SU-DHL-6 (cell line): Measurements from ENCODE around the gene LCP1.

Experiments used
- H2AFZ ChIP-seq: fragments of 200-600 bp; sonication (generic); 2 replicates; pipeline ENCODE4 v1.6.1; 2014; ENCODE audit warnings: low read depth, mild to moderate bottlenecking, moderate library complexity, mixed read lengths, antibody characterized with exemption, low read length; ENCODE audit not compliant: severe bottlenecking
- H3F3A ChIP-seq: fragments of 200-600 bp; shearing (Covaris generic); 2 replicates; pipeline ENCODE4 v1.6.0; 2016; ENCODE audit warnings: antibody characterized with exemption, mild to moderate bottlenecking; ENCODE audit not compliant: insufficient read depth
- H3K27ac ChIP-seq: fragments of 200-600 bp; sonication (generic); 2 replicates; pipeline ENCODE4 v1.5.1; 2016; ENCODE audit warnings: low read depth, mild to moderate bottlenecking, low read length, moderate library complexity, mixed read lengths
- H3K27me3 ChIP-seq: fragments of 200-600 bp; sonication (generic), shearing (Covaris generic); 2 replicates; pipeline ENCODE4 v1.6.0; 2014; ENCODE audit warnings: mild to moderate bottlenecking, low read length
- H3K36me3 ChIP-seq: fragments of 200-600 bp; sonication (generic); 2 replicates; pipeline ENCODE4 v1.6.1; 2014; ENCODE audit warnings: mild to moderate bottlenecking, low read length, mixed read lengths
- H3K4me2 ChIP-seq: fragments of 300-600, 200-600 bp; shearing (Covaris generic), sonication (generic); 2 replicates; pipeline ENCODE4 v1.6.0; 2014; ENCODE audit warnings: low read length, low read depth, mild to moderate bottlenecking; ENCODE audit not compliant: poor library complexity, severe bottlenecking
- H3K4me3 ChIP-seq: fragments of 200-600 bp; sonication (generic); 2 replicates; pipeline ENCODE4 v1.5.1; 2014; ENCODE audit warnings: antibody characterized with exemption, low read length, mild to moderate bottlenecking, mixed read lengths; ENCODE audit not compliant: insufficient read depth, poor library complexity, severe bottlenecking
- H3K79me2 ChIP-seq: fragments of 200-600 bp; sonication (generic); 2 replicates; pipeline ENCODE4 v1.6.1; 2014; ENCODE audit warnings: mild to moderate bottlenecking, low read length, moderate library complexity; ENCODE audit not compliant: insufficient read depth
- H3K9ac ChIP-seq: fragments of 200-600 bp; sonication (generic); 2 replicates; pipeline ENCODE4 v1.7.0; 2014; ENCODE audit warnings: mild to moderate bottlenecking, low read length
- H3K9me2 ChIP-seq: fragments of 200-600 bp; sonication (generic); replicated peaks from 2 replicates; pipeline ENCODE4 v1.6.1; 2014; ENCODE audit warnings: low read length; ENCODE audit not compliant: insufficient read depth
- H3K9me3 ChIP-seq: fragments of 200-600 bp; sonication (generic); 2 replicates; pipeline ENCODE4 v1.6.1; 2014; ENCODE audit warnings: low read length, mixed read lengths; ENCODE audit not compliant: insufficient read depth
- H4K20me1 ChIP-seq: fragments of 200-600 bp; sonication (generic); 2 replicates; pipeline ENCODE4 v1.6.1; 2014; ENCODE audit warnings: low read depth, mild to moderate bottlenecking, antibody characterized with exemption, low read length, moderate library complexity, mixed read lengths
- CTCF ChIP-seq: fragments of 200-600 bp; sonication (generic); IDR thresholded peaks from one replicate; pipeline ENCODE4 v1.5.1; 2017; ENCODE audit warnings: antibody characterized with exemption, mild to moderate bottlenecking, low read length, moderate library complexity; ENCODE audit not compliant: insufficient read depth, poor library complexity, severe bottlenecking
- EZH2phosphoT487 ChIP-seq: fragments of 200-600 bp; sonication (generic), shearing (Covaris generic); conservative IDR thresholded peaks from 2 replicates; pipeline ENCODE4 v1.6.1; 2018; ENCODE audit warnings: mild to moderate bottlenecking, antibody characterized with exemption, low read length, moderate library complexity, mixed read lengths

LCP1 gene

GRCh38 chr13:46076827-46077226 lies 105.2 kb downstream of the LCP1 start:
- H3F3A ChIP-seq: no peaks in the 10 kb centered on the region
- H3K9ac ChIP-seq: no peak overlapping the region
- no peaks in the 10 kb centered on the region for H3K9me2 ChIP-seq
- TF ChIP-seq CTCF (no peak), EZH2phosphoT487 (no peak)
- no peaks in the 10 kb centered on the region for H3K27me3 ChIP-seq
- no peak overlapping the region for H3K27ac ChIP-seq
- no peak overlapping the region for H3K4me3 ChIP-seq
- no peaks in the 10 kb centered on the region for H3K9me3 ChIP-seq
- H3K36me3 ChIP-seq: no peaks in the 10 kb centered on the region
- no peaks in the 10 kb centered on the region for H4K20me1 ChIP-seq
- H3K4me2 ChIP-seq: no peak overlapping the region
- H2AFZ ChIP-seq: no peak overlapping the region
- no peaks in the 10 kb centered on the region for H3K79me2 ChIP-seq
